GM12891 (cell line): ENCODE measurements around the gene KRT35.

ENCODE experiments used
- POLR2A ChIP-seq: IDR thresholded peaks from 2 replicates; pipeline ENCODE4 v1.6.1; 2011; ENCODE audit warnings: low read depth, low read length, control low read depth
- POLR2AphosphoS5 ChIP-seq: IDR thresholded peaks from 2 replicates; pipeline ENCODE4 v1.6.1; 2011; ENCODE audit warnings: low read depth, low read length, control low read depth
- POU2F2 ChIP-seq: IDR thresholded peaks from 2 replicates; pipeline ENCODE4 v1.6.1; 2011; ENCODE audit warnings: low read depth, mild to moderate bottlenecking, control low read depth, low read length, moderate library complexity
- TAF1 ChIP-seq: IDR thresholded peaks from 2 replicates; pipeline ENCODE4 v1.6.1; 2011; ENCODE audit warnings: low read depth, low read length, control low read depth

GRCh38 chr17:41439375-41439774, 41.6 kb downstream of the KRT35 start:
- TF ChIP-seq POLR2A (no peak), POLR2AphosphoS5 (no peak), TAF1 (no peak), POU2F2 (no peak)
